GM19372 (cell line): ENCODE data around the gene ACAT1.
"Not testable (repeated sequence)": the region's sequence is repeated elsewhere in the genome, so short reads cannot be mapped to it uniquely, and the experiment has no call there.

Experiments used
- ATAC-seq: cut with Tn5 transposase; IDR thresholded peaks from one replicate; pipeline ENCODE4 v1.9.1; 2021; ENCODE audit warnings: mild to moderate bottlenecking, low read depth, moderate library complexity; ENCODE audit not compliant: unreplicated experiment

Gene ACAT1

DNA sequence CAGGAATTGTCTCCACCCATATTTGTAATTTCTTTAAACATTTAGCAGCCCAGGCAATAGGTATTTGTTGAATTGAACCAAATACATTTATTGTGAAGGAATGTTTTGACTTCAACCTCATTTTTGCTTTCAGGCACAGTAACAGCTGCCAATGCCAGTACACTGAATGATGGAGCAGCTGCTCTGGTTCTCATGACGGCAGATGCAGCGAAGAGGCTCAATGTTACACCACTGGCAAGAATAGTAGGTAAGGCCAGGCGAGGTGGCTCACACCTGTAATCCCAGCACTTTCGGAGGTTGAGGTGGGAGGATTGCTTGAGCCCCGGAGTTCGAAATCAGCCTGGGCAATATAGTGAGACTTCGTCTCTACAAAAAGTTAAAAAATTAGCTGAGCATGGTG, 20.9 kb downstream of the ACAT1 start:
- no peak for ATAC-seq

DNA sequence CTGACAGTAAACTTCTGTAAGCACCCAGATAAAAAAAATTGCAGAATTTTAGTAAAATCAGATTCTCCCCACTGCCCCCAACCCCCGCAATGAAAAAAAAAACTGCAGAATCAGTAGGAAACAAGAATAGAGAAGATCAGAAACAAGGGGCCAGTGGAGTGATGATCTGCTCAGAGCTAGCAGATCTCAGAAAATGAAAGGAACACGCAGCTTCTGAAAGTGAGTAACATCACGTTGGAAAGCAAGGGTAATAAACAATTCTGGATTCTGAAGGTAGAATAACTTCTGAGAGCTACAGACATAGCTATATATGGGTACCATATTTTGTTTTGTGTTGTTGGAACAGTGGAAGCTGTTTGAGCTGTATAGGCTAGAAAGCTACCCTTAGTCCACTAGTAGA, 23.2 kb downstream of the ACAT1 start:
- no peak for ATAC-seq

DNA sequence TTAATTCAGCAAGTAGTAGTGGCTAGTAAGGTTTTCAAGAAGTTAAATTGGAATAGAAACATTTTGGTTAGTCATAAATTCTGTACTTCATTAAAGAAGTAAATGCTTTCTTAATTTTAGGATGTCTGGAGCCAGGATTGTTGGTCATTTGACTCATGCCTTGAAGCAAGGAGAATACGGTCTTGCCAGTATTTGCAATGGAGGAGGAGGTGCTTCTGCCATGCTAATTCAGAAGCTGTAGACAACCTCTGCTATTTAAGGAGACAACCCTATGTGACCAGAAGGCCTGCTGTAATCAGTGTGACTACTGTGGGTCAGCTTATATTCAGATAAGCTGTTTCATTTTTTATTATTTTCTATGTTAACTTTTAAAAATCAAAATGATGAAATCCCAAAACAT, 25.8 kb downstream of the ACAT1 start:
- ATAC-seq = no peak

DNA sequence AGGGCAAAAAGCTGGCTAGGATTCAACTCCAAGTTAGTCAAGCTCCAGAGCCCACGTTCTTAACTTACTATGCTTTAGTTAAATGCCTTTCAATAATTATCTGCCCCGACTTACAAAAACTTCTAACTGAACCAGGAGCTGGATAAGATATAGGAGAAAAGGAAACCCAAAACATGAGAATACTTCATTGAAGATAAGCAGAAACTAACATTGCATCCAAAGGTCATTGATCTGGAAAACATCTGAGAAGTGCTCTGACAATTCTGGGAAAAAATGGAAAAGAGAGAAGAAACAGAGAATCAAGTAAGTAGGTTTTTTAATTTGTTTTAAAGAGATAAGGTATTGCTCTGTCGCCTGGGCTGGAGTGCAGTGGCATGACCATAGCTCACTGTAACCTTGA, 27.2 kb downstream of the ACAT1 start:
- ATAC-seq = no peak

DNA sequence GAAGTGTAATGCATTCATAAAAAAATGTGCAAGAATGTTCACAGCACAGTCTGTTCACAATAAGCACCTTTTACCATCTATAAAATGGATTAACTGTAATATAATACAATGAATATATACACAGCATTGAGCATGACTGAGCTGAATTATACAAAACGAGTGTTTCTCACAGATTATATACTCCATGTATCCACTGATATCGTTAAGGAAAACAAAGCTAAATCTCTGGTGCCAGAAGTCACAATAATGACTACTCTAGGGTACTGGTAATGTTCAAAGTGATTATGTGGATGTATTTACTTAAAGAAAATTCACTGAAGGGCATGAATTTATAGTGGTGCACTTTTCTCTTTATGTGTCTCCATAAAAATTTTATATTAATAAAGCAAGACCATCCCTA, 33.2 kb downstream of the ACAT1 start:
- ATAC-seq = no peak

DNA sequence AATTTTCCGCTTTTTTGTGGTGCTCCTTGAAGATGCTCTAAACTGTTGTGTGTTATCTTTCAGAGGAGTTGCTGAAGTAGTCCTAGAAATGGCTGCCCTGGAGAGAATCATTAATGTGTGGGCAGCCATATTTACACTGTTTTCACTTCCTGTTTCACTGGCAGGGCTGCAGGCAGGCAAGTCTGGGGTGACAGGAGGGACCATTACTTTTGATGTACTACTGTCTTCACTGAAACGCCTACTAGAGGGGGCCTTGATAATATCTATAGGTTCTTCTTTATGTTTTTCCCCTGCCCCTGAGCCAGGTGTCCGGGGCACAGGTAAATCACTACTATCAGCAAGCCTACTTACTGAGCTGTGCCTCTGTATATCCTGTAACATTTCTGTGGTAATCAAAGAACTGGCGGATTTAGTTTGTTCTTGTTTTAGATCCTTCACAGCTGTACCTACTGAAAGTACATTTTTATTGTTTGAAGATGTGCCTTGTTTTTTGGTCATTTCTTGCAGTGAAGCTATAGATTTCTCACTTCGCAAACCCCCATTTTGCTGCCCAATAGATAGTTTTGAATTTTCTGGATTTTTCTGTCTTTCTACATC, 39.7 kb downstream of the ACAT1 start:
- ATAC-seq = peak; percentile 99

DNA sequence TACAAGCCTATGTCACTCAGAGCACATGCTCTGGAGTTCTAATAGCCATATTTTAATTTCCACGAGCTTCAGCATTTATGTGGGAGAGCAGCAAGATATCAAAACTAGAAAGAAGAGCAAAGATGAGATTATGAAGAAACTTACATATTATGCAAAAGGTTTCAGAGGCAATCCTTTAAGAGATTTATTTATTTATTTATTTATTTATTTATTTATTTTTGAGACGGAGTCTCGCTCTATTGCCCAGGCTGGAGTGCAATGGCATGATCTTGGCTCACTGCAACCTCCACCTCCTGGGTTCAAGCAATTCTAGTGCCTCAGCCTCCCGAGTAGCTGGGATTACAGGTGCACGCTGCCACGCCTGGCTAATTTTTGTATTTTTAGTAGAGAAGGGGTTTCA, 41.5 kb downstream of the ACAT1 start:
- ATAC-seq = not testable (repeated sequence)

DNA sequence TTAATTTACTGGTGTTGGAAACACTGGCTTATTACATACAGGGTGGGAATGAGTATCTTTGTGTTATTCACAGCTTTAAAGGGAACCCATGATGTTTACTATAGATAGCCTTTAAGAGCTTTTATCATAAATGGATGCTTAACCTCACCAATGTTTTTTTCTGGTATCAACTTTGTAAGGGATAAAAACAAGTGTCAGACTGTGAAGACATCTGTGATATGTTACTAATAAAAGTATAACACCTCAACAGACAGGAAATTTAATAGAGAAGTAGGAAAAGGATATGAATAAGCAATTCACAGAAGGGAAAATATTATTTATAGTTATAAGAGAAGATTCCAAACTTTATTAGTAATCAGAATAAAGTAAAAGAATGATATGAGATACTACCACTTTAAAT, 46.3 kb downstream of the ACAT1 start:
- ATAC-seq = no peak

DNA sequence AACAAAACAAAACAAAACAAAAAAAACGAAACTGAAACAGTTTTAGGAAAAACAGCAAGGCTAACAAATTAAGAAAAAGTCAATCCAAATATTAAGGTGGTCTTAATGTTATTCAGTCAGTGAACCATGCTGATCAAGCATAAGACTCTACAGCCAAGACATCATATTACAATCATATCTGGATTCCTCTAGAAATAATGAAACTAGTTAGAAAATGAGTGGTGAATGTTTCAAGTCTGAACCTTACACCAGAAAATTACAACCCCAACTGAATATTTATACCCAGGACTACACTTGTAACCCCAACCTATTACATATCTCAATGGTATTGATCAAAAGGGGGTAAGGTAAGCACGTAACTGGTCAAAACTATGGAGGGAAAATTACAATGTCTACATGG, 48.8 kb downstream of the ACAT1 start:
- ATAC-seq = no peak

DNA sequence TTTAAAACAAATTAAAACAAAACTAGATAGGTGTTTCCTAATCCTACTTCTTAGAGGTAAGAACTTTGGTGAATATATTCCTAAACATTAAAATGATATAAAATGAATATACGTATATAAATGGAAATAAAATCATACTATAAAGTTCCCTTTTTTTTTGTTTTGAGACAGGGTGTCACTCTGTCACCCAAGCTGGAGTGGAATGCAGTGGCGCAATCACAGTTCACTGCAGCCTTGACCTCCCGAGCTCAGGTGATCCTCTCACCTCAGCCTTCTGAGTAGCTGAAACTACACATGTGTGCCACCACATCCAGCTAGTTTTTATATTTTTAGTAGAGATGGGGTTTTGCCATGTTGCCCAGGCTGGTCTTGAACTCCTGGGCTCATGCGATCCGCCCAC, 56.2 kb downstream of the ACAT1 start:
- ATAC-seq = no peak

DNA sequence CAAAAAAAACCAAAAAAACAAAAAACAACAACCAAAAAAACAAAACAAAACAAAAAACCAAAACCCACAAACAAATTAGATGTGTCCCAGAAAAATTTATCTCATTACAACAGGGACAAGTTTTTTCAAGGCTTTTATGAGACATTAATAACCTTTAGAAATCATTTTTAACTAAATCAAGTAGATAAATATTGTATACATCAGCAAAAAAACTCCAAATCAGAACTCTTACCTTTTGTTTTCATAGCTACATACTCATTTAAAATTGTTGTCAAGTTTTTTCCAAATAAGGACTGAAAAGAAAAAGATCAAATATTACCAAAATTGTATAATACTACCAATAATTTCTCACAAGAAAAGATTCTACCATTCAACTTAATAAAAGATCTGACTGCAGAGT, 72.4 kb downstream of the ACAT1 start:
- ATAC-seq = no peak

DNA sequence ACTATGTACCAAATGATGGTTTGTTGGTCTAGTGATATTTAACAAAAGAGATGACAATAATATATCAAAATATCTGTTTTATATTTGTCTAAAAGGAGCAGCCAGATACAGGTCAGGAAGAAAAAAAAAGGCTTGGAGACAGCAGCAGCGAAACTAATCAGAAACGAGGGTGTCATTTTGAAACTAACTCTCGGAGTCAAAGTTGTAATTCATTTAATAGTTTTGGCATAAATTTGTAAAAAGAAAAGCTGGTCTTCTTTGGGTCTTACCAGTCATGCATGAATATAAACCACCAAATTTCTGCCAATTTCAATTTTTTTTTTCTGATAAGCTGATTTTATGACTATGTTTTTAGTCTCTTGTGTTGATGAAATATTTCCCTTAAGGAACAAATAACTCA, 75.5 kb downstream of the ACAT1 start:
- no peak for ATAC-seq
